HepG2 (cell line): Measurements from ENCODE around the gene CASP7. TPM values are rescaled to one million over a fixed set of nuclear protein-coding genes. Genes with fewer than 3 reads are reported as not detected.

Experiments used
- NCOR1 ChIP-seq: fragments of 200-600 bp; sonication (generic); IDR thresholded peaks from 2 replicates; pipeline ENCODE4 v1.7.0; 2017; ENCODE audit warnings: antibody characterized with exemption, low read length, borderline replicate concordance
- ZNF138 ChIP-seq: sonication (generic); formaldehyde crosslinking; IDR thresholded peaks from 2 replicates; pipeline ENCODE4 v1.5.0; 2020; ENCODE audit warnings: mild to moderate bottlenecking, low read depth, missing genetic modification reagents
- ZNF335 ChIP-seq: sonication (generic); formaldehyde crosslinking; IDR thresholded peaks from 2 replicates; pipeline ENCODE4 v1.4.0; 2020; ENCODE audit warnings: missing genetic modification reagents
- ZNF451 ChIP-seq: sonication (generic); formaldehyde crosslinking; IDR thresholded peaks from 2 replicates; pipeline ENCODE4 v1.5.0; 2020; ENCODE audit warnings: mild to moderate bottlenecking, missing genetic modification reagents
- ZNF724P ChIP-seq: sonication (generic); formaldehyde crosslinking; IDR thresholded peaks from 2 replicates; pipeline ENCODE4 v1.8.0; 2022; ENCODE audit warnings: missing genetic modification reagents, borderline replicate concordance
- ZNF773 ChIP-seq: sonication (generic); formaldehyde crosslinking; IDR thresholded peaks from 2 replicates; pipeline ENCODE4 v1.4.0; 2020; ENCODE audit warnings: missing genetic modification reagents, borderline replicate concordance
- ZSCAN21 ChIP-seq: sonication (generic); formaldehyde crosslinking; IDR thresholded peaks from 2 replicates; pipeline ENCODE4 v1.8.0; 2022; ENCODE audit warnings: mild to moderate bottlenecking, missing genetic modification reagents, moderate library complexity, borderline replicate concordance
- polyA plus RNA-seq, 8 experiments: library from polyadenylated mRNA; depleted of rRNA in 3 of 8; stranded (reverse) in 7 of 8; unstranded in 1 of 8; fragments of >200 nt; fragmentation: Illumina TruSeq in 4 of 8; extraction: Trizol in 4 of 8; gene quantifications; 2 replicates each; pipeline versions ENCODE4 v1.2.1 to v1.2.3, GENCODE V29; 2011 to 2016; ENCODE audit warnings: low read depth in 4 of 8, missing spikeins in 1 of 8, mixed read lengths in 1 of 8; ENCODE audit not compliant: insufficient read depth in 1 of 8
- total RNA-seq, 5 experiments: library from RNA; depleted of rRNA; stranded (reverse); fragments of >200 nt; fragmentation: Illumina TruSeq; extraction: Trizol; gene quantifications; 2 replicates each; pipeline ENCODE4 v1.2.3, GENCODE V29; 2016; ENCODE audit warnings: low read depth in 1 of 5
- TF ChIP-seq, protein P1 (sequence below): sonication (generic); formaldehyde crosslinking; IDR thresholded peaks from 2 replicates; pipeline ENCODE4 v1.4.0; 2020; ENCODE audit warnings: missing genetic modification reagents, borderline replicate concordance
- TF ChIP-seq, protein P2 (sequence below): sonication (generic); formaldehyde crosslinking; IDR thresholded peaks from 2 replicates; pipeline ENCODE4 v1.5.0; 2020; ENCODE audit warnings: missing genetic modification reagents
- TF ChIP-seq, protein P3 (sequence below): sonication (generic); formaldehyde crosslinking; IDR thresholded peaks from 2 replicates; pipeline ENCODE4 v1.4.0; 2020; ENCODE audit warnings: missing genetic modification reagents

The CASP7 gene
- total and polyA plus RNA-seq, 2 of the 13 experiments (the other 11 are each of a cell fraction or from before 2014, with no cell fraction given), result 11.9 to 39.3 TPM

DNA sequence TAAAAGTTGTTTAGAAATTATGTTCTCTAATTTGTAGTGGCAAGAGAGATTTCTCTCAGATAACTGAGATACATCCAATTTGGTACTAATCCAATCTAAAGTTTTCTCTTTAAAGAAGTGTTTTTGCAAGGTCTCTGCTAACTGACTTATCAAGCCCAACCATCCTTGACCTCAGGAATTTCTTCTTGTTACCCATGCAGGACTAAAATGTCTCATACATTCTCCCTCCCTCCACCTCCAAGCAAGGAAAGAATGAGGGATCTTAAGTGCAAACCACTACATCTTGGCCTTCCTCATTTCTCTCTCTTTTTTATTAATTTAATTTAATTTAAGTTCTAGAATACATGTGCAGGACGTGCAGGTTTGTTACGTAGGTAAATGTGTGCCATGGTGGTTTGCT lies 28.7 kb upstream of the CASP7 start (continued):
- TF ChIP-seq, protein P1, sequence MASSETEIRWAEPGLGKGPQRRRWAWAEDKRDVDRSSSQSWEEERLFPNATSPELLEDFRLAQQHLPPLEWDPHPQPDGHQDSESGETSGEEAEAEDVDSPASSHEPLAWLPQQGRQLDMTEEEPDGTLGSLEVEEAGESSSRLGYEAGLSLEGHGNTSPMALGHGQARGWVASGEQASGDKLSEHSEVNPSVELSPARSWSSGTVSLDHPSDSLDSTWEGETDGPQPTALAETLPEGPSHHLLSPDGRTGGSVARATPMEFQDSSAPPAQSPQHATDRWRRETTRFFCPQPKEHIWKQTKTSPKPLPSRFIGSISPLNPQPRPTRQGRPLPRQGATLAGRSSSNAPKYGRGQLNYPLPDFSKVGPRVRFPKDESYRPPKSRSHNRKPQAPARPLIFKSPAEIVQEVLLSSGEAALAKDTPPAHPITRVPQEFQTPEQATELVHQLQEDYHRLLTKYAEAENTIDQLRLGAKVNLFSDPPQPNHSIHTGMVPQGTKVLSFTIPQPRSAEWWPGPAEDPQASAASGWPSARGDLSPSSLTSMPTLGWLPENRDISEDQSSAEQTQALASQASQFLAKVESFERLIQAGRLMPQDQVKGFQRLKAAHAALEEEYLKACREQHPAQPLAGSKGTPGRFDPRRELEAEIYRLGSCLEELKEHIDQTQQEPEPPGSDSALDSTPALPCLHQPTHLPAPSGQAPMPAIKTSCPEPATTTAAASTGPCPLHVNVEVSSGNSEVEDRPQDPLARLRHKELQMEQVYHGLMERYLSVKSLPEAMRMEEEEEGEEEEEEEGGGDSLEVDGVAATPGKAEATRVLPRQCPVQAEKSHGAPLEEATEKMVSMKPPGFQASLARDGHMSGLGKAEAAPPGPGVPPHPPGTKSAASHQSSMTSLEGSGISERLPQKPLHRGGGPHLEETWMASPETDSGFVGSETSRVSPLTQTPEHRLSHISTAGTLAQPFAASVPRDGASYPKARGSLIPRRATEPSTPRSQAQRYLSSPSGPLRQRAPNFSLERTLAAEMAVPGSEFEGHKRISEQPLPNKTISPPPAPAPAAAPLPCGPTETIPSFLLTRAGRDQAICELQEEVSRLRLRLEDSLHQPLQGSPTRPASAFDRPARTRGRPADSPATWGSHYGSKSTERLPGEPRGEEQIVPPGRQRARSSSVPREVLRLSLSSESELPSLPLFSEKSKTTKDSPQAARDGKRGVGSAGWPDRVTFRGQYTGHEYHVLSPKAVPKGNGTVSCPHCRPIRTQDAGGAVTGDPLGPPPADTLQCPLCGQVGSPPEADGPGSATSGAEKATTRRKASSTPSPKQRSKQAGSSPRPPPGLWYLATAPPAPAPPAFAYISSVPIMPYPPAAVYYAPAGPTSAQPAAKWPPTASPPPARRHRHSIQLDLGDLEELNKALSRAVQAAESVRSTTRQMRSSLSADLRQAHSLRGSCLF, result no peak
- TF ChIP-seq ZSCAN21 (CRISPR knock-in tag) (no peak), ZNF451 (CRISPR knock-in tag) (no peak), ZNF724P (no peak), ZNF773 (CRISPR knock-in tag) (no peak), ZNF335 (no peak), ZNF138 (CRISPR knock-in tag) (no peak), NCOR1 (no peak)
- TF ChIP-seq, protein P2, sequence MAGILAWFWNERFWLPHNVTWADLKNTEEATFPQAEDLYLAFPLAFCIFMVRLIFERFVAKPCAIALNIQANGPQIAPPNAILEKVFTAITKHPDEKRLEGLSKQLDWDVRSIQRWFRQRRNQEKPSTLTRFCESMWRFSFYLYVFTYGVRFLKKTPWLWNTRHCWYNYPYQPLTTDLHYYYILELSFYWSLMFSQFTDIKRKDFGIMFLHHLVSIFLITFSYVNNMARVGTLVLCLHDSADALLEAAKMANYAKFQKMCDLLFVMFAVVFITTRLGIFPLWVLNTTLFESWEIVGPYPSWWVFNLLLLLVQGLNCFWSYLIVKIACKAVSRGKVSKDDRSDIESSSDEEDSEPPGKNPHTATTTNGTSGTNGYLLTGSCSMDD (CRISPR knock-in tag), result no peak
- TF ChIP-seq, protein P3, sequence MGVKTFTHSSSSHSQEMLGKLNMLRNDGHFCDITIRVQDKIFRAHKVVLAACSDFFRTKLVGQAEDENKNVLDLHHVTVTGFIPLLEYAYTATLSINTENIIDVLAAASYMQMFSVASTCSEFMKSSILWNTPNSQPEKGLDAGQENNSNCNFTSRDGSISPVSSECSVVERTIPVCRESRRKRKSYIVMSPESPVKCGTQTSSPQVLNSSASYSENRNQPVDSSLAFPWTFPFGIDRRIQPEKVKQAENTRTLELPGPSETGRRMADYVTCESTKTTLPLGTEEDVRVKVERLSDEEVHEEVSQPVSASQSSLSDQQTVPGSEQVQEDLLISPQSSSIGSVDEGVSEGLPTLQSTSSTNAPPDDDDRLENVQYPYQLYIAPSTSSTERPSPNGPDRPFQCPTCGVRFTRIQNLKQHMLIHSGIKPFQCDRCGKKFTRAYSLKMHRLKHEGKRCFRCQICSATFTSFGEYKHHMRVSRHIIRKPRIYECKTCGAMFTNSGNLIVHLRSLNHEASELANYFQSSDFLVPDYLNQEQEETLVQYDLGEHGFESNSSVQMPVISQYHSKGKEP (CRISPR knock-in tag), result no peak
